Neuronal stem cell (in vitro differentiated cells): ENCODE results near the gene MEGF6.

ENCODE experiments used
- DNase-seq: peaks from one replicate; pipeline ENCODE4 v3.0.0-alpha.2; 2013; ENCODE audit warnings: low spot score
- H2AFZ ChIP-seq: one replicate; pipeline ENCODE4 v1.6.1; 2013; ENCODE audit warnings: mild to moderate bottlenecking, low read length, inconsistent platforms
- H2AK5ac ChIP-seq: 2 replicates; pipeline ENCODE4 v1.6.1; 2013; ENCODE audit warnings: low read depth, mild to moderate bottlenecking, inconsistent platforms, low read length, moderate library complexity, mixed read lengths
- H2BK120ac ChIP-seq: 2 replicates; pipeline ENCODE4 v1.6.1; 2013; ENCODE audit warnings: low read depth, mild to moderate bottlenecking, inconsistent platforms, low read length, moderate library complexity, mixed read lengths
- H2BK12ac ChIP-seq: one replicate; pipeline ENCODE4 v1.6.1; 2013; ENCODE audit warnings: low read length, inconsistent platforms
- H2BK15ac ChIP-seq: 2 replicates; pipeline ENCODE4 v1.6.1; 2013; ENCODE audit warnings: mild to moderate bottlenecking, low read length, inconsistent platforms, mixed read lengths
- H2BK5ac ChIP-seq: one replicate; pipeline ENCODE4 v1.6.1; 2013; ENCODE audit warnings: inconsistent platforms, mild to moderate bottlenecking, low read length, moderate library complexity
- H3K14ac ChIP-seq: one replicate; pipeline ENCODE4 v1.6.1; 2013; ENCODE audit warnings: low read length, inconsistent platforms
- H3K18ac ChIP-seq: 2 replicates; pipeline ENCODE4 v1.6.1; 2013; ENCODE audit warnings: low read length, inconsistent platforms
- H3K23ac ChIP-seq: 2 replicates; pipeline ENCODE4 v1.6.1; 2013; ENCODE audit warnings: low read depth, mild to moderate bottlenecking, mixed read lengths, low read length, inconsistent platforms; ENCODE audit not compliant: poor library complexity
- H3K27ac ChIP-seq: replicated peaks from 3 replicates; pipeline ENCODE4 v1.5.1; 2013; ENCODE audit warnings: low read length, inconsistent platforms
- H3K27me3 ChIP-seq, 3 experiments: 2 replicates each; pipeline ENCODE4 v1.6.1; 2013; ENCODE audit warnings: low read length in 3 of 3, mild to moderate bottlenecking in 2 of 3, inconsistent platforms in 1 of 3, low read depth in 1 of 3, mixed read lengths in 1 of 3, moderate library complexity in 1 of 3; ENCODE audit not compliant: control insufficient read depth in 3 of 3, insufficient read depth in 3 of 3
- H3K36me3 ChIP-seq, 2 donors: replicated peaks in 1 of 2; 2 replicates each; pipeline ENCODE4 v1.6.1; 2013; ENCODE audit warnings: low read length in 2 of 2; ENCODE audit not compliant: control insufficient read depth in 2 of 2, insufficient read depth in 2 of 2
- H3K4ac ChIP-seq: 2 replicates; pipeline ENCODE4 v1.6.1; 2013; ENCODE audit warnings: inconsistent platforms, mild to moderate bottlenecking, low read length, moderate library complexity
- H3K4me1 ChIP-seq, 2 donors: 1 replicate in 1 of 2; 2 replicates in 1 of 2; pipeline ENCODE4 v1.6.1; 2013; ENCODE audit warnings: low read length in 2 of 2, low read depth in 1 of 2; ENCODE audit not compliant: control insufficient read depth in 2 of 2, insufficient read depth in 1 of 2
- H3K4me2 ChIP-seq: one replicate; pipeline ENCODE4 v1.6.1; 2013; ENCODE audit warnings: mild to moderate bottlenecking, low read length, inconsistent platforms; ENCODE audit not compliant: insufficient read depth, poor library complexity, severe bottlenecking
- H3K4me3 ChIP-seq, 2 donors: 2 replicates each; pipeline ENCODE4 v1.5.1; 2013; ENCODE audit warnings: low read length in 2 of 2, mild to moderate bottlenecking in 2 of 2, inconsistent platforms in 1 of 2, moderate library complexity in 1 of 2
- H3K79me1 ChIP-seq: one replicate; pipeline ENCODE4 v1.6.1; 2013; ENCODE audit warnings: low read depth, mild to moderate bottlenecking, inconsistent platforms, low read length, moderate library complexity
- H3K9ac ChIP-seq: one replicate; pipeline ENCODE4 v1.6.1; 2013; ENCODE audit warnings: mild to moderate bottlenecking, low read depth, low read length, inconsistent platforms; ENCODE audit not compliant: poor library complexity
- H3K9me3 ChIP-seq, 2 donors: replicated peaks in 1 of 2; 2 replicates each; pipeline versions ENCODE3 to v1.6.1; 2013; ENCODE audit warnings: low read length in 2 of 2, mild to moderate bottlenecking in 2 of 2, inconsistent platforms in 1 of 2, low read depth in 1 of 2, mixed read lengths in 1 of 2, moderate library complexity in 1 of 2; ENCODE audit not compliant: control insufficient read depth in 2 of 2, insufficient read depth in 1 of 2
- H4K8ac ChIP-seq: one replicate; pipeline ENCODE4 v1.6.1; 2013; ENCODE audit warnings: low read depth, mild to moderate bottlenecking, inconsistent platforms, low read length, moderate library complexity
- H4K91ac ChIP-seq: one replicate; pipeline ENCODE4 v1.6.1; 2013; ENCODE audit warnings: low read length, low read depth, mild to moderate bottlenecking, inconsistent platforms; ENCODE audit not compliant: poor library complexity
- WGBS, 2 donors: extraction: QIAGEN DNeasy Blood & Tissue Kit; methylation state at CpG; one replicate each; pipeline ENCODE4 v1.1.7; 2013; ENCODE audit warnings: missing lambda C conversion rate in 2 of 2, mixed read lengths in 1 of 2; ENCODE audit not compliant: insufficient read length in 2 of 2, insufficient replicate concordance in 1 of 2; ENCODE audit errors: extremely low coverage in 2 of 2; 5-methylcytosine and 5-hydroxymethylcytosine counted together

Gene MEGF6

DNA sequence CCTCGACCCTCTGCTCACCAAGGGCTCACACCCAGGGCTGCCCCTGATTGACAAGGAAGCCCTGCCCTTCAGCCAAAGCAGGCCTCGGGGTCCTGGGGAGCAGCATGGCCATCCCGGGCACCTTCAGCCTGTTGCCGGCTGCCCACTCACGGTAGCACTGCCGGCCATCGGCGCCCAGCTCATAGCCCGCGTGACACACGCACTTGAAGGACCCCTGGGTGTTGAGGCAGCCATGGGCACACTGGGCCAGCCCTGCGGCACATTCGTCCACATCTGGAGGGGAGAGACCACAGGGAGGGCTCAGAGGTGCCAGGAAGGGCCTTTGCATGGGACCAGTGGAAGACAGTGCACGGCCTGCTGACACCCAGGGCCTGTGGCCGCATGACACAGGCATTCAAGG lies 99.5 kb downstream of the MEGF6 start:
- no peaks in the 10 kb centered on the region for H3K4me1 ChIP-seq
- no peak overlapping the region for H3K27ac ChIP-seq
- no peak overlapping the region for H3K4me3 ChIP-seq
- DNase-seq: no peak
- peak overlapping the region; percentile 30 for H2BK12ac ChIP-seq
- H3K9ac ChIP-seq: no peak overlapping the region
- no peak overlapping the region for H2BK120ac ChIP-seq
- H3K79me1 ChIP-seq: peaks cover 6% of the 10 kb centered on the region
- no CpG with 5 or more reads among the region's 15 CpGs for WGBS, 2 donors
- H2AK5ac ChIP-seq: peak overlapping the region; percentile 19
- no peak overlapping the region for H2BK15ac ChIP-seq
- no peak overlapping the region for H2AFZ ChIP-seq
- no peaks in the 10 kb centered on the region for H3K9me3 ChIP-seq
- peak overlapping the region; percentile 13 for H3K18ac ChIP-seq
- no peak overlapping the region for H4K91ac ChIP-seq
- H2BK5ac ChIP-seq: no peak overlapping the region
- H3K36me3 ChIP-seq: no peaks in the 10 kb centered on the region
- H4K8ac ChIP-seq: no peak overlapping the region
- H3K23ac ChIP-seq: peak overlapping the region; percentile 89
- no peaks in the 10 kb centered on the region for H3K27me3 ChIP-seq
- H3K14ac ChIP-seq: peak overlapping the region; percentile 4
- H3K4me2 ChIP-seq: no peak overlapping the region
- H3K4ac ChIP-seq: no peak overlapping the region

DNA sequence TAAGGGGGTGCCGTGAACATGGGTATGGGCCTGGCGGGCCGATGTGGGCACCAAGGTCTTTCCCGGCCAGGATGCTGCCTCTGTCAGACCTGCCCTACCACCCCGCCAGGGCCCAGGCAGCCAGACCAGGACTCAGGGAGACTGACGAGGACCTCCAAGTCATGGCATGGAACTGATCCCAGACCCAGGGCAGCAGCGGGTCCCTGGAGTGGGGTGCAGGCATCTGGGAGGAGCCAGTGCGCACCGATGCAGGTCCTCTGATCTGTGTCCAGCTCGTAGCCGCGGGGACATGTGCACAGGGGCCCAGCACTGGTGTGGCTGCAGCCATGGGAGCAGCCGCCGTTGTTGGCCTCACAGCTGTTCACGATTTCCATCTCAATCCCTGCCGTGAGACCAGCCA lies 100.0 kb downstream of the MEGF6 start:
- peaks cover 6% of the 10 kb centered on the region for H3K79me1 ChIP-seq
- no peak overlapping the region for H3K4me2 ChIP-seq
- H4K91ac ChIP-seq: no peak overlapping the region
- peak overlapping the region; percentile 38 for H3K18ac ChIP-seq
- no peaks in the 10 kb centered on the region for H3K27me3 ChIP-seq
- H3K36me3 ChIP-seq: no peaks in the 10 kb centered on the region
- no peak overlapping the region for H2BK5ac ChIP-seq
- no CpG with 5 or more reads among the region's 16 CpGs for WGBS, 2 donors
- no peaks in the 10 kb centered on the region for H3K4me1 ChIP-seq
- no peak overlapping the region for H3K9ac ChIP-seq
- no peak for DNase-seq
- no peaks in the 10 kb centered on the region for H3K9me3 ChIP-seq
- peak overlapping the region; percentile 3 for H3K4ac ChIP-seq
- H4K8ac ChIP-seq: no peak overlapping the region
- H2AFZ ChIP-seq: no peak overlapping the region
- no peak overlapping the region for H3K27ac ChIP-seq
- H2BK120ac ChIP-seq: no peak overlapping the region
- no peak overlapping the region for H2BK15ac ChIP-seq
- H3K14ac ChIP-seq: peak overlapping the region; percentile 31
- H3K4me3 ChIP-seq: no peak overlapping the region
- H2BK12ac ChIP-seq: no peak overlapping the region
- H2AK5ac ChIP-seq: no peak overlapping the region
- peak overlapping the region; percentile 89 for H3K23ac ChIP-seq

- H4K8ac ChIP-seq: no peak overlapping the region
- no peak overlapping the region for H2BK5ac ChIP-seq
- H2BK15ac ChIP-seq: no peak overlapping the region
- no peak overlapping the region for H3K4me3 ChIP-seq
- H3K4ac ChIP-seq: no peak overlapping the region
- peak overlapping the region; percentile 48 for H3K18ac ChIP-seq
- no peak overlapping the region for H3K4me2 ChIP-seq
- H3K9me3 ChIP-seq: no peaks in the 10 kb centered on the region
- WGBS, 2 donors: no CpG with 5 or more reads among the region's 12 CpGs
- no peak for DNase-seq
- H3K9ac ChIP-seq: peak overlapping the region; percentile 60
- no peaks in the 10 kb centered on the region for H3K36me3 ChIP-seq
- H2AFZ ChIP-seq: no peak overlapping the region
- H3K27me3 ChIP-seq: no peaks in the 10 kb centered on the region
- H3K79me1 ChIP-seq: peaks cover 6% of the 10 kb centered on the region
- no peak overlapping the region for H2AK5ac ChIP-seq
- H2BK120ac ChIP-seq: no peak overlapping the region
- no peaks in the 10 kb centered on the region for H3K4me1 ChIP-seq
- peak overlapping the region; percentile 98 for H3K14ac ChIP-seq
- peak overlapping the region; percentile 89 for H3K23ac ChIP-seq
- no peak overlapping the region for H4K91ac ChIP-seq
- H2BK12ac ChIP-seq: no peak overlapping the region
- no peak overlapping the region for H3K27ac ChIP-seq
These were observed 100.4 kb downstream of the MEGF6 start for GRCh38 chr1:3510956-3511250.

DNA sequence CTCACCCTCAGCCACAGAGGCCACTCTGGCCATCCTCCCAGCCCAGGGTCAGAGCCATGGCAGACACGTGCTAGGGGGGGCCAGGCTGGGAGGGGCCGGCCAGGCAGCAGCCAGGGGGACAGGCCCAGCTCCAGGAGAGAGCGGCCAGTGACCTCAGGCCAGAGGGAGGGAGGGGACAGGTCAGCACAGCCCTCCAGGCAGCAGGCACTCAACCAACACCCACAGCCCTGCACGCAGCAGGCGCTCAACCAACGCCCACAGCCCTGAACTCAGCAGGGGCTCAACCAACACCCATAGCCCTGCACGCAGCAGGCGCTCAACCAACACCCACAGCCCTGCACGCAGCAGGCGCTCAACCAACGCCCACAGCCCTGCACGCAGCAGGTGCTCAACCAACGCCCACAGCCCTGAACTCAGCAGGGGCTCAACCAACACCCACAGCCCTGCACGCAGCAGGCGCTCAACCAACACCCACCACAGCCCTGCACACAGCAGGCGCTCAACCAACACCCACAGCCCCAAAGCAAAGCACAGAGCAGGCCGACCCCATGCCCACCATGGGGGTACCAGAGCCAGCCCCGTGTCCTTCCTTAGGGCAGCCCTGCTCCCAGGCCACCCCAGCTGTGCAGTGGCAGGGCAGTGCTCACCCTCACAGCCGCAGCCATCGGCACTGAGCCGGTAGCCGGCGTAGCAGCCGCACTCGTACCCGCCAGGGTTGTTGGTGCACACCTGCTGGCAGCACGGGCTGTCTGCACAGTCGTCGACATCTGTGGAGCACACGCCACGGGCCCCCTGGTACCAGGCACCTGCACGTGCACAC lies 101.0 kb downstream of the MEGF6 start:
- Histone ChIP-seq H3K9ac (peak overlapping the region; percentile 44), H3K4ac (no peak overlapping the region), H3K4me3 (no peak overlapping the region), H2AFZ (no peak overlapping the region), H3K4me2 (no peak overlapping the region), H2BK120ac (no peak overlapping the region), H2AK5ac (no peak overlapping the region), H2BK15ac (no peak overlapping the region), H3K18ac (no peak overlapping the region), H3K14ac (peak overlapping the region; percentile 56), H4K8ac (peak overlapping the region; percentile 43), H4K91ac (no peak overlapping the region), H3K27ac (no peak overlapping the region), H3K36me3 (no peaks in the 10 kb centered on the region), H2BK12ac (no peak overlapping the region), H3K27me3 (no peaks in the 10 kb centered on the region), H2BK5ac (no peak overlapping the region), H3K4me1 (no peaks in the 10 kb centered on the region), H3K9me3 (no peaks in the 10 kb centered on the region), H3K23ac (peak overlapping the region; percentile 89), H3K79me1 (peaks cover 8% of the 10 kb centered on the region)
- no CpG with 5 or more reads among the region's 32 CpGs for WGBS, 2 donors
- no peak for DNase-seq
